ENCODE results near the gene TEK. TPM values are rescaled to one million over a fixed set of nuclear protein-coding genes. Genes with fewer than 3 reads are reported as not detected.

TEK gene
- total RNA-seq, 1 donor from 2014 or later, result 2.3 TPM

- H3K27ac Mint-ChIP-seq (ENCODE audit: unreplicated experiment), result no peak overlapping the region
- Histone ChIP-seq H3K4me2 (ENCODE audit: low read length) (no peak overlapping the region), H3K79me2 (ENCODE audit: insufficient read depth, low read length) (no peaks in the 10 kb centered on the region), H3K9ac (ENCODE audit: low read length) (no peak overlapping the region), H3K27ac (ENCODE audit: low read depth, low read length) (no peak overlapping the region), H3K4me1 (ENCODE audit: insufficient read depth, low read length) (no peaks in the 10 kb centered on the region), H3K9me3 (ENCODE audit: insufficient read depth, low read depth, low read length) (no peaks in the 10 kb centered on the region), H2AFZ (ENCODE audit: low read depth, low read length) (no peak overlapping the region), H3K4me3 (ENCODE audit: insufficient read depth, low read depth, low read length) (no peak overlapping the region), H3K36me3 (ENCODE audit: insufficient read depth, low read length) (no peaks in the 10 kb centered on the region), H4K20me1 (ENCODE audit: insufficient read depth, low read length) (no peaks in the 10 kb centered on the region), H3K27me3 (ENCODE audit: insufficient read depth, low read length) (no peaks in the 10 kb centered on the region)
- H3K36me3 Mint-ChIP-seq (ENCODE audit: low read depth, unreplicated experiment), result no peaks in the 10 kb centered on the region
- DNase-seq (ENCODE audit: low read depth) (no peak), FAIRE-seq (no peak)
- no peaks in the 10 kb centered on the region for H3K9me3 Mint-ChIP-seq (ENCODE audit: unreplicated experiment)
- peaks cover 10% of the 10 kb centered on the region for H3K4me1 Mint-ChIP-seq (ENCODE audit: low read depth, unreplicated experiment)
- H3K4me3 Mint-ChIP-seq (ENCODE audit: unreplicated experiment), result no peak overlapping the region
- TF ChIP-seq CTCF (IDR thresholded peaks at IDR 0.05; ENCODE audit: insufficient read depth, low read depth, low read length), result no peak
- TF ChIP-seq EZH2 (IDR thresholded peaks at IDR 0.05; ENCODE audit: insufficient read depth, low read length), result no peak
- H3K27me3 Mint-ChIP-seq (ENCODE audit: low read depth, unreplicated experiment), result no peaks in the 10 kb centered on the region
These were observed 51.6 kb downstream of the TEK start for GRCh38 chr9:27160636-27161035.

GRCh38 chr9:27162045-27162444, 53.0 kb downstream of the TEK start:
- no peak overlapping the region for H3K4me3 ChIP-seq (ENCODE audit: insufficient read depth, low read depth, low read length)
- H2AFZ ChIP-seq (ENCODE audit: low read depth, low read length), result no peak overlapping the region
- no peaks in the 10 kb centered on the region for H4K20me1 ChIP-seq (ENCODE audit: insufficient read depth, low read length)
- no peaks in the 10 kb centered on the region for H3K36me3 Mint-ChIP-seq (ENCODE audit: low read depth, unreplicated experiment)
- no peaks in the 10 kb centered on the region for H3K27me3 ChIP-seq (ENCODE audit: insufficient read depth, low read length)
- H3K4me1 Mint-ChIP-seq (ENCODE audit: low read depth, unreplicated experiment), result peaks cover 5% of the 10 kb centered on the region
- H3K79me2 ChIP-seq (ENCODE audit: insufficient read depth, low read length), result no peaks in the 10 kb centered on the region
- FAIRE-seq, result peak; percentile 49
- peak overlapping the region; percentile 18 for H3K4me2 ChIP-seq (ENCODE audit: low read length)
- H3K27me3 Mint-ChIP-seq (ENCODE audit: low read depth, unreplicated experiment), result no peaks in the 10 kb centered on the region
- no peak overlapping the region for H3K9ac ChIP-seq (ENCODE audit: low read length)
- no peak overlapping the region for H3K27ac ChIP-seq (ENCODE audit: low read depth, low read length)
- no peaks in the 10 kb centered on the region for H3K36me3 ChIP-seq (ENCODE audit: insufficient read depth, low read length)
- no peaks in the 10 kb centered on the region for H3K4me1 ChIP-seq (ENCODE audit: insufficient read depth, low read length)
- no peaks in the 10 kb centered on the region for H3K9me3 Mint-ChIP-seq (ENCODE audit: unreplicated experiment)
- DNase-seq (ENCODE audit: low read depth), result peak; percentile 68
- no peaks in the 10 kb centered on the region for H3K9me3 ChIP-seq (ENCODE audit: insufficient read depth, low read depth, low read length)
- H3K27ac Mint-ChIP-seq (ENCODE audit: unreplicated experiment), result no peak overlapping the region
- H3K4me3 Mint-ChIP-seq (ENCODE audit: unreplicated experiment), result no peak overlapping the region
- TF ChIP-seq EZH2 (IDR thresholded peaks at IDR 0.05; ENCODE audit: insufficient read depth, low read length) (no peak), CTCF (IDR thresholded peaks at IDR 0.05; ENCODE audit: insufficient read depth, low read depth, low read length) (no peak)

DNA sequence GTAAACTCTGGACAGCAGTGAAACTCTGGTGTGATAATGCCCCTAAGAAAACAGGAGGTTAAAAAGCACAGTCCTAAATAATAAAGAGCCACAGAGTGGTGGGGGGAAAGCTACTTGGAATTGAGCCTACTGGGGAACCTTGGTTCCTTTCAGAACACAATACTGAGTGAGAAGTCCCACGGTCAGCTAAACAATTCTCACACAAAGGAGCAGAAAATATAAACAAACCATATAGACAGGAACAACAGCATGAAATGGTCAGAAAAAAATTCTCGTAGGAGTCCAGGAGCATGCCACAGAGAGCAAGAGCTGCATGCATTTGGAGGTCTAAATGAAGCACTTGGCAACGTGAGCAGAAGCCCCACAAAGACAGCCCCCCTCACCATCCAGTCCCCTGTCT, 56.0 kb downstream of the TEK start:
- no peaks in the 10 kb centered on the region for H3K27me3 Mint-ChIP-seq (ENCODE audit: low read depth, unreplicated experiment)
- no peak overlapping the region for H3K4me2 ChIP-seq (ENCODE audit: low read length)
- H3K4me1 ChIP-seq (ENCODE audit: insufficient read depth, low read length), result no peaks in the 10 kb centered on the region
- no peak overlapping the region for H3K27ac Mint-ChIP-seq (ENCODE audit: unreplicated experiment)
- H3K27ac ChIP-seq (ENCODE audit: low read depth, low read length), result no peak overlapping the region
- H3K4me3 Mint-ChIP-seq (ENCODE audit: unreplicated experiment), result no peak overlapping the region
- peaks cover 4% of the 10 kb centered on the region for H3K4me1 Mint-ChIP-seq (ENCODE audit: low read depth, unreplicated experiment)
- H3K36me3 Mint-ChIP-seq (ENCODE audit: low read depth, unreplicated experiment), result peaks cover 3% of the 10 kb centered on the region
- peaks cover 5% of the 10 kb centered on the region for H3K9me3 Mint-ChIP-seq (ENCODE audit: unreplicated experiment)
- no peaks in the 10 kb centered on the region for H3K27me3 ChIP-seq (ENCODE audit: insufficient read depth, low read length)
- TF ChIP-seq EZH2 (IDR thresholded peaks at IDR 0.05; ENCODE audit: insufficient read depth, low read length) (no peak), CTCF (IDR thresholded peaks at IDR 0.05; ENCODE audit: insufficient read depth, low read depth, low read length) (no peak)
- H3K36me3 ChIP-seq (ENCODE audit: insufficient read depth, low read length), result no peaks in the 10 kb centered on the region
- no peak overlapping the region for H3K9ac ChIP-seq (ENCODE audit: low read length)
- H2AFZ ChIP-seq (ENCODE audit: low read depth, low read length), result peak overlapping the region; percentile 39
- no peaks in the 10 kb centered on the region for H3K9me3 ChIP-seq (ENCODE audit: insufficient read depth, low read depth, low read length)
- no peak overlapping the region for H3K4me3 ChIP-seq (ENCODE audit: insufficient read depth, low read depth, low read length)
- no peaks in the 10 kb centered on the region for H4K20me1 ChIP-seq (ENCODE audit: insufficient read depth, low read length)
- DNase-seq (ENCODE audit: low read depth), result no peak
- no peaks in the 10 kb centered on the region for H3K79me2 ChIP-seq (ENCODE audit: insufficient read depth, low read length)
- FAIRE-seq, result no peak
